Right kidney (tissue), 1 donor: ENCODE data around the gene TMPRSS3.

Experiments used
- DNase-seq: peaks from one replicate; pipeline ENCODE4 v3.0.0-alpha.2; 2016

The TMPRSS3 gene

GRCh38 chr21:42387843-42388340, 8.0 kb downstream of the TMPRSS3 start:
- no peak for DNase-seq

- no peak for DNase-seq
These were observed 8.7 kb downstream of the TMPRSS3 start for GRCh38 chr21:42387164-42387563.

DNA sequence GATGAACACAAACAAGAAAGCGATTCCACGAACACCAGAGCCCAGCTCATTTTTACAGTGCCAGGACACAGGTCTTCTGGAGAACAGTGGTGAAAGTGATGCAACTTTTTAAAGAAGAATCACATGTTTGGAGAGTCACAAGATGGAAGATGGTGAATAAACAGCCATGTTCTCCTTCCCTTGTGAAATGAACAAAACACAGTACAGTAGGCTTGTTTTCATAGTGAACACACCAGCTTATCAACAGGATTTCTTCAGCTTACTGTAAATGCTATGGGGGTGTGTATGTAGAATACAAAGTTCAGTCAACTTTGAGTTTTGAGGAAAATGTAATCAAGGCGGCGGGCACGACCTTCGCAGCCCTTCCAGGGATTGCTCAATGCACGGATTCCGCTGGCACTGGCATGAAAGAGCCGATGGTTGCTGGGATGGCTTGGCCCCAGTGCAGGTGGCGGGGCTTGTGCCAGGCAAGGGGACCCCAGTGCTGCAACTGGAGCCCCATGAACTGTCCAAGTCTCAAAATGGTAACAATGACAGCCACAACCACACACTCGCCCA, 9.7 kb downstream of the TMPRSS3 start:
- no peak for DNase-seq

- no peak for DNase-seq
These were observed 10.2 kb downstream of the TMPRSS3 start for GRCh38 chr21:42385619-42386018.

- DNase-seq, result no peak
These were observed 10.9 kb downstream of the TMPRSS3 start for GRCh38 chr21:42384989-42385388.

DNA sequence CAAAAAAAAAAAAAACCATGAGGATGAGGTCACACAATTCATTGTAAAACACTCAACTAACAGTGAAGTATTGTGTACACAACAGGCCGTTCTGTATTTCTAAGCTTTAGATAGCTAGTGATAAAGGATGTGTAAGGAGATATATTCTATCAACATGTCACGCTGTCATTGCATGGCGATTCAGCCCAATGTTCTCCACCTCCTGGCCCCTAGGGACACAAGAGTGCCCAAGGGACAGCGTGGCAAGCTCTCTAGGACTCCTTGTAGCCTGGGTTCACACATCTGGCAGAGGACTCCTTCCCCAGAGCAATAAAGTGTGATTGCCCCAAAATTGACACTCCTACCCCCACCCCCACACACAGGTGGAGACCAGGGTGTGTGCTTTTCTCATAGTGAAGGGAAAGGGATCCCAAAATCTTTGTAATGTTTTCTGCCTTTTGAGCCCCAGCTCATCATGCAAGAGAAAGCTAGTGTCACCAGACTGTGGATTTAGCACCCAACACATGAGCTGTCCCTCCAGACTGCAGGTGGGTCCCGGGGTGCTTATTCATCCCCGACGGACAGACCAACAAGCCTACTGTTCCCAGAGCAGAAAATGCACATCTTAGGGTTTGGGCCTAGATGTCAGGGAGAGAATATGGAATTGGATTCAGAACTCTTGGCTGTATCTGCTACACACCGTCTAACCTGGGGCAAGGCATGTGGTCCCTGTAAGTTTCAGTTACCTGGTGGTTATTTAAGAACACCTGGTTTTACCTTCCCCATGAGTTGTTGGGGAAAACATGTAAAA, 11.5 kb downstream of the TMPRSS3 start:
- no peak for DNase-seq

DNA sequence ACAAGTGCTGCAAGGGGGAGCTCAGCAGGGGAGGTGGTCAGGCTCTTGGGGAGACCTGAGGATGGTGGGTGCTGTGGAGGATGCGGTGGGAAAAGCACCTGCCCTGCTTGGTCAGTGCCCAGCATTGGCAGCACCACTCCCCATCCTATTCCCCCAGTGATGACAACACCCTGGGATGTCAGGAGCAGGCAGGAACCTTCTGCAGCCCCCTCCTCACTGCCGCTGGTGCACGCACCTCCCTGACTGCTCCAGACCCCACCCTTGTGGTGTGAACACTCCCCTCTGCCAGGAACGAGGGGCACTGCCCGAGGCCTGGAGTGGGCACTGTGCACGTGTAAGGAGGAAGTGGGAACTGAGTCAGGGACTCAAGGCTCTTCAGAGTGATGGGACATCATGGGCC, 12.5 kb downstream of the TMPRSS3 start:
- DNase-seq, result no peak

GRCh38 chr21:42382915-42383314, 12.9 kb downstream of the TMPRSS3 start:
- DNase-seq, result no peak

DNA sequence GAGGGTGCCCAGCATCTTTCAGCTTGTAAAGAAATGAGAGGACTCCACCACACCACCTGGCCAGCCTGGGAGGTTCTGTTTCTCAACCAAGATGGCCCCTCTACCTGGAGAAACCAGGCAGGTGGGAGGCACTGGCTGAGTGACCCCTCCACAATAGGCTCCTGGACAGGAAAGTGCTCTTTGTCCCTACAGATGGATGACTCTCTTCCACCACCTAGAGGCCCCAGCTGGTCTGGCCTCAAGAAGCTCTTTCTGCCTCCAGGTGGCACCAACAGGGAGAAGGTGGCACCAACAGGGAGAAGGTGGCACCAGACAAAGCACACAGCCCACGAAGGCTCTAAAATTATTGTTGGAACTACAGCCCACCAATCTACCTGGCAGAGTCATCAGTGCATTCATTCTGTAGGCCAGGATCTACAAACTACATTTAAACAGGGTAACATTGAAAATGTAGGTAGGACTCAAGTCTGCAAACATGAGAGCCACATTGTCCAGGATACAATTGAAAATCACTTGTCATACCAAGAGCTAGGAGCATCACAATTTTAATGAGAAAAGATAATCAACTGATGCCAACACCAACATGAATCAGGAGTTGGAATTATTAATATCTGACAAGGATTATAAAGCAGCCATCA, 14.4 kb downstream of the TMPRSS3 start:
- no peak for DNase-seq

DNA sequence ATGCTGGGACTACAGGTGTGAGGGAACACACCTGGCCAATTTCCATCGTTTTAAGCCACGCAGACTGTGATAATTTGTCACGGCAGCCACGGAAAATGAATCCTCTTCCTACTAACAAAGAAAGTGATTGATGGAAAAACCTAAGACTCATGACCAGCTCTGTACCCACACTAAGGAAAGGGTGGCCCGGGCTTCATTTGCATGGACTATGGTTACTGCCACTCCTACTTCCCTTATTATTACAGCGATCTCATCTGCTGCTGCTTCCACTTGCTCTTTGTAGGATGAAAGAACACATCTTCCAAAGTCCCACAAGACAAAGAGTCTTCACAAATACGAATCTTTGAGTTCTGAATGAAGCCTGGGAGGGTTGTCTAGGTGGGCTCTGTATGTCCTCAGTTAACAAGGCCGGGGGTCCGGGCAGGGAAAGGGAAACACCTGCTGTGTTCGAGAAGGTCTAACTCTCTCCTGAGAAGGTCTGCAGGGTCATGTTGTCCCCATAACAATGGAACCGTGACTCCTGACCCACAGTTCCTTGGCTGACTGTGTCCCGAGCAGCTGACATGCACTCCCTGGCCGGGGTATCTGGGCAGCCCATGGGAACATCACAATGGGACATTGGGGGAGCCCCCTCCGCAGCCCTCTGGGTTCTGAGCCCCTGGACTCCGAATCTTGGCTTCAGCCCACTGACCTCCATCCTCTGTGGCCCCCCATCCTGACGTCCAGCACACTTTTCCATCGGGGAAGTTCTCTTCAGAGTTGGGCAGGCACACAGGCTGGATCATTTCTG, 16.2 kb downstream of the TMPRSS3 start:
- no peak for DNase-seq

DNA sequence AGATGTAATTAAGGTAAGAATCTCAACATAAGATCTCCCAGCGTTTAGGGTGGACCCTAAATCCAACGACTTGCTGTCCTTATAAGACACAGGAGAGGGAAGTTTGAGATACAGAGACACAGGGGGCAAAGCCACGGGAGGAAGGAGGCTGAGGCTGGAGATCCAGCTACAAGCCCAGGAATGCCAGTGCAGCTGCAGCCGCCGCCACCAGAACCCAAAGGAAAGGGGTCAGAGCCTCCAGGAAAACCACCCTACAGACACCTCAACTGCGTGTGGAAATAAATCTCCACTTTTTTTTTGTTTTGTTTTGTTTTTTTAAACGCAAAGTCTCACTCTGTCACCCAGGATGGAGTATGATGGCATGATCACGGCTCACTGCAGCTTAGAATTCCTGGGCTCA, 17.4 kb downstream of the TMPRSS3 start:
- no peak for DNase-seq

- no peak for DNase-seq
These were observed 17.9 kb downstream of the TMPRSS3 start for GRCh38 chr21:42377951-42378340.

DNA sequence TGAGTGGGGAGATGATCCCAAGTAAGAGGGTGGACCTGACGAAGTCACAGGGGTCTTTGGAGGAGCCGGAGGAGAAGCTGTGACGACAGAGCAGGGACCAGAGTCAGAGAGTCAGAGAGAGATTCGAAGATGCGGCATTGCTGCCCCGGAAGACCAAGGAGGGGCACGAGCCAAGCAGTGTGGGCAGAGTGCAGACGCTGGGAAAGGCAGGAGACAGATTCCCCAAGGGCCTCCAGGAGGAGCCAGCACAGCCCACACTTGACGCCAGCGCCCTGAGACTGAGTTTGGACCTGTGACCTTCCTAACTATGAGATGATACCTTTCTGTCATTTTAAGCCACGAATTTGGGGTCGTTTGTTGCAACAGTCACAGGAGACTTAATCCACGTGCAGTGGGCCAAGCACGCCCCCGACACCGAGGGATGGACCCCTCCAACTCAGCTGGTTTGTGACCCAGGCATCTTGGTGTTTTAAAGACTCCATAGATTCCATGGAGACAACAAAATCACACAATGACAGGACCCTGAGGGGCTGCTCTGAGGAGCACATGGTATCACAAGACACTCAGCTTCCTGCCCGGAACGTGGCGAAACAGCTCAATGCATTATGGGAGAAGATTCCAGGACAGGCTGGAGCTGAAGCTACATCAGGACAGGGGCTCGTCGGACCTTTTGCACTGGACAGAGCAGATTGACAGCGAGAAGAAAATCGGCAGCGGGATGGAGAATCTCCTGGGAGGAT, 18.5 kb downstream of the TMPRSS3 start:
- DNase-seq, result no peak

- DNase-seq, result no peak
These were observed 19.4 kb downstream of the TMPRSS3 start for GRCh38 chr21:42376338-42376982.

GRCh38 chr21:42375966-42376337, 19.9 kb downstream of the TMPRSS3 start:
- no peak for DNase-seq

DNA sequence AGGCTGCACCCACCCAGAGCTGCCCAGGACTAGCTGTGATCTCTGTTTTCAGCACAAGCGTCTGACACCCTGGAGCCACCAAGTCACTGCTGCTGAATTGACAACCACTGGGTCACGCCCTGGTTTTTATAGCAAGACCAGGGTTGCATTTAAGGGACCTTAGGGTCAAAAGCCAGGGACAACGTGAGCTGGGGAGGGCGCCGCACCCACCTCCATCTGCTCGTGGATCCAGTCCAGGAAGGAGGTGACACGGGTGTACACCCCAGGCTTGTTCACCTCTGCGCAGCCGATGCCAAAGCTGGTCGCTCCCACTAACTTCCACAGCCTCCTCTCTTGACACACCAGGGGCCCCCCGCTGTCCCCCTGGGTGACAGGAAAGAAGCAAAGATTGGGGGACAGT, 20.3 kb downstream of the TMPRSS3 start:
- no peak for DNase-seq

DNA sequence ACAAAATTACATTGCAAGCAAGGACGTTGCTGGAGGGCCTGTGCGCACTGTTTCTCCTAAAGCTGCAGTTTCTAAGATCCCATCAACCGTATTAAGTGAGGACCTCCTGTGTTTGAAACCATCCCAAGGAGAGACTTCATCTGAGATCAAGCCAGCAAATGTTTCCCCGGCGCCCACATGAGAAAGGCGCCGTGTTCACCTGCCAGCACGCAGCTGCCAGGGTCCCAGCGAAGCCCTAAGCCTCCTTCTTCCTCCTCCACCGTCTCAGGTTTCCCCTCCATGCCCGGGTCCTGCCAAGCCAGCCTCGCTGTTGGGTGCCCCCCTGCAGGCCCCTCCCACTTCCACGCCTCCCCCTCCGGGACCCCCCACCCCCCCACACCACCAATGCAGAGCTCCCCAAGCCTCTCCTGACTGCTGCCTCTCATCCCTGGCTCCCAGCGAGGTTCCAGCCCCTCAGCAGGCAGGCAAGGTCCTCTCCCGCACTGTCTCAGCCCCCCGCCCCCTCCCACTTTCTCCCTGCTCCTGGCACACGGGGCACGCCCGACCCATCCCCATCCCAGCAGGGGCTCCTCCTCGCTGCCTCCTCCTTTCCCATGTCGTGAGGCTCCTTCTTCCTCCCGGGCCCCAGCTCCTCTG, 20.9 kb downstream of the TMPRSS3 start:
- no peak for DNase-seq

- DNase-seq, result no peak
These were observed 21.4 kb downstream of the TMPRSS3 start for GRCh38 chr21:42374457-42374856.

GRCh38 chr21:42373908-42374455, 21.9 kb downstream of the TMPRSS3 start:
- DNase-seq, result no peak

- no peak for DNase-seq
These were observed 22.5 kb downstream of the TMPRSS3 start for GRCh38 chr21:42373196-42373907.
